Non-pigmented ciliary epithelial cell (primary cell): Measurements from ENCODE around the gene SSRP1.
"Not testable (repeated sequence)": the region's sequence is repeated elsewhere in the genome, so short reads cannot be mapped to it uniquely, and the experiment has no call there.

Source experiments
- DNase-seq: peaks from one replicate; pipeline ENCODE4 v3.0.0-alpha.2; 2010; ENCODE audit warnings: low read depth

Gene SSRP1, protein sequence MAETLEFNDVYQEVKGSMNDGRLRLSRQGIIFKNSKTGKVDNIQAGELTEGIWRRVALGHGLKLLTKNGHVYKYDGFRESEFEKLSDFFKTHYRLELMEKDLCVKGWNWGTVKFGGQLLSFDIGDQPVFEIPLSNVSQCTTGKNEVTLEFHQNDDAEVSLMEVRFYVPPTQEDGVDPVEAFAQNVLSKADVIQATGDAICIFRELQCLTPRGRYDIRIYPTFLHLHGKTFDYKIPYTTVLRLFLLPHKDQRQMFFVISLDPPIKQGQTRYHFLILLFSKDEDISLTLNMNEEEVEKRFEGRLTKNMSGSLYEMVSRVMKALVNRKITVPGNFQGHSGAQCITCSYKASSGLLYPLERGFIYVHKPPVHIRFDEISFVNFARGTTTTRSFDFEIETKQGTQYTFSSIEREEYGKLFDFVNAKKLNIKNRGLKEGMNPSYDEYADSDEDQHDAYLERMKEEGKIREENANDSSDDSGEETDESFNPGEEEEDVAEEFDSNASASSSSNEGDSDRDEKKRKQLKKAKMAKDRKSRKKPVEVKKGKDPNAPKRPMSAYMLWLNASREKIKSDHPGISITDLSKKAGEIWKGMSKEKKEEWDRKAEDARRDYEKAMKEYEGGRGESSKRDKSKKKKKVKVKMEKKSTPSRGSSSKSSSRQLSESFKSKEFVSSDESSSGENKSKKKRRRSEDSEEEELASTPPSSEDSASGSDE

DNA sequence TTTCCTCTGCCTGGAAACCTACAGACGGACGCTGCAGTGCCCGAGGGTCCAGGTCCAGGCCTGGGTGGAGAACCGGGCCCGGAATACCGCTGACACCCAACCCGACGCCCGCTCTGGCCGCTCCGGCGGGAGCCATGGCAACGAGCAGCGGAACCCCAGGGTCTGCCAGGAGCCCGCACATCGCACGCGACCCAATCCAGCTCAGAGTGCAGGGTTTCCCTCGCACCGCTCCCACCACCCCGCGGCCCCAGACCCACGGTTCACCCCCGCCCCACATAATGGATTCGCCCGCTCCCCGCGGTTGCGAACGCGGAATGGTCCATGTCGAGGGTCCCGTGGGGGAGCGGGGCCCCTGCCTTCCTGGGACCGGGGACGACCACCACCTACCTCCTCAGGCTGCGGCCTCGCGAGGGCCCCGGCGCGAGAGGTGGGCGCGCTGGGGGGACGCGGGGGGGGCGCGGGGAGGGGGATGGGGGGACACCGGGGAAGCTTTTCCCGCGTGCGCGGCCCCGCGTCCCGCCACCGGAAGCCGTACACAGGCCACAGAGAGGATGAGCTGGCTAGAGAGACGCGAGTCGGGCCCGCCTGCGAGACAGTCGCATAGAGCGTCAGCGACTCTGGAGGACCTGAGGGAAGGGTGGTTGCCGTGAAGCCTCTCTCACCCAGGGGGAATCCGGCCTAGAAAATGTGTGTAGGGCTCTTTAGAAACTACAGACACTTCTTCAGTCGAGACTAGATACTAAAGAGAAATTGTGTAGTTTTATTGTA is at the start of gene SSRP1:
Gene SSRP1 (minus strand): TSS at position 550 of the 768 bp plus-strand sequence. CDS start 771 bp downstream, outside the sequence.
- no peak for DNase-seq

DNA sequence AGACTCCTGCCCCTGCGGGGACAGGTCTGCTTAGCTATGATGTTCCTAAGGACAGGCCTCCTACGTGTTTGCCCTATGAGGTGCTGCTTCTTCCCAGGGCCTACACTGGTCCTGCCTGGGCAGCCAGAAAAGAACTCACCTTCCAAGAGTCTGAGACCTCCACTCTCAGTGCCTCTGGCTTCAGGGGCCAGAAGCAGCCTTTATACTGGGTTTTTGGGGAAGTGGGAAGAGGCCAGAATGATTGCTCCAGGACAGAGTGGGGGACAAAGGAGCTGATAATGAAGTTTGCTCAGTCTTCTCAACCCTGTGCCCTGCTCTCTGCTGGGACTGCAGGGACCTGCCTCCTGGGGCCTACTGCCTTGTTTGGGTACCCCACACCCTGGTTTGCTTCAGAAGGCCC is 45.3 kb upstream of the SSRP1 start, which contains the start of gene PRG3:
Gene PRG3 (minus strand): TSS at position 176 of the 400 bp plus-strand sequence. CDS start 442 bp downstream, outside the sequence.
- no peak for DNase-seq

DNA sequence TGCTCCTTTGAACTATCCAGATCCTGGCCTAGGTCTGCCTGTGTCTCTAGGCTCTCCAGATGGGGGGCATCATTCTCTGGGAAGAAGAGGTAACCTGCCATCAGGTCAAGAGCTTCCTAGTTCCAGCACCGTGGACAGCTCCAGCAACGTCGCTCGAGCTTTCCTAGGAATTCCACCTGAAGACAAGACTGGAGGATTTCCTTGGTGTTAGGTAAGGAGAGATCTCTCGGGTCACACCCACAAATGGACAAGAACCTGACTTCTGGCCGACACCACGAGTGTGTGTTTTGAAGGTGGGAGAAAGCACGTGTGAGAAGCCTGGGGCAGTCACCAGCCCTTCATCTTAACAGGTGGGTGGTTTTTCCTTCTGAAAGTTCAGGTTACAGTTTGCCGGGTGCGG is 44.0 kb upstream of the SSRP1 start:
- no peak for DNase-seq

DNA sequence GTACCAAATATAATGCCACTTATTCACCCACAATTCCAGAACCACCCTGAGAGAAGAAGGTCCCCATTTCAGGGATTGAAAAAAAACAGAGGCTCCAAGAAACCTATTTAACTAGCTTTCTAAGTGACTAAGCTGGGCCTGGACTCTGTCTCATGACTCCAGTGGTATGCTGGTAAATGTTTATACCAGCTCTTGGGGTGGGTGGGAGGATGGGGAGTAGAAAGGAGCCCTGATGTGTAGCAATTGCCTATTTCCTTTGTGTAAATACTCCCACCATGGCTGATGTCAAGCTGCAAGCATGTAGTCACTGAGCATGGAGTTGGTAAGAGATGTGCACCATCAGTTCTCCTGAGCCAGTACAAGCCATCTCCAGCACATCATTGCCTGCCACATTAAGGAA is 42.5 kb upstream of the SSRP1 start:
- no peak for DNase-seq

DNA sequence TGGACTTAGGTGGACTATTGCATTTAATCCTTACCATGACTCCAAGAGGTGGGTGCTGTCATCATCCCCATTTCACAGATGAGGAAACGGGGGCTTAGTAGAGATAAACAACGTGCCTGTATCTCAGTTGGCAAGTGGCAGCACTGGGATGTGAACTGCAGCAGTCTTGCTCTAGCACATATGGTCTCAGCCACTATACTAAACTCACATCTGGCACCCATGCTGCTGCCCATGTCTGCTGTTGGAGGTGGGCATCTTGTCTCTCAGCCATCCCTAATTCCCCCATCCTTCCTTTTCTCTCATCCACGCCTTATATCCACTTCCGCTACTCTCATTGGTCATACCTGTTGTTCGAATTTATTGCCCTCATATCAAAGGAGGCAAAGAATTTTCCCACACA is 41.4 kb upstream of the SSRP1 start:
- no peak for DNase-seq

DNA sequence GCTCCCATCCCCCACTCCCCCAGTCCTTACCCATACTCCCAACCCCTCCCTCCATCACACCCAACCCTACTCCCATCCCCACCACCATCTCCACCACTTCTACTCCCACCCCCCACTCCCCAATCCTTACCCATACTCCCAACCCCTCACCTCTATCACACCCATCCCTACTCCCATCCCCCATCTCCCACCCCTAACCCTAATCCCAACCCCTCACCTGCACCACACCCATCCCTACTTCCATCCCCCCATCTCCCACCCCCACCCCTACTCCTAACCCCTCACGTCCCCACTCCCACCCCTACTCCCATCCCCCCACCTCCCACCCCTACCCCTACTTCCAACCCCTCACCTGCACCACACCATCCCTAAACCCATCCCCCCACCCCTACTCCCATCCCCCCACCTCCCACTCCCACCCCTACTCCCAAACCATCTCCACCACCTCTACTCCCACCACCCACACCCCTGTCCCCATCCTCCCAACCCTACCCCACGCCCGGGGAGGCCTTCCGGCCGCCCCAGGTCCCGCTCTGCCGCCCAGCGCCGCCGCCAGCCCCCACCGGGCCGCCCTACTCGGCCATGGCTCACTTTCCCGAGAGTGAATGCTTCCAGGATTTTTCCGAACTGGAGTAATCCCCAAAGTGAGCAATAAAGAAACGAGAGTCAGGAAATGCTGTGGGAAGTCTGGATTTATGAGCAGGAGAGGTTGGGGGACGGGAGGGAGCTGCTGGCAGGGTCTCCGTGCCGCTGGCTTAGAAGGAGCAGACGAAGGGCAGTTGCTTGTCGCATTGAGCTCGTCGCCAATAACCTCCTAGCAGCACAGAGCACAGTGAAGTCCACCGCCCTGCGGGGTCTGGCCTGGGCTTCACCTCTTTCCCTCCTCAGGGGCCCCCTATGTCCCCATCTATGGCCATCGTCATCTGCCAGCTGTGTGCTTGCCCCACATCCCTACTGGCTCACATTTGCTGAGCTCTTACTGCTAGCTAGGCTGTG is 40.7 kb upstream of the SSRP1 start:
- no peak for DNase-seq

DNA sequence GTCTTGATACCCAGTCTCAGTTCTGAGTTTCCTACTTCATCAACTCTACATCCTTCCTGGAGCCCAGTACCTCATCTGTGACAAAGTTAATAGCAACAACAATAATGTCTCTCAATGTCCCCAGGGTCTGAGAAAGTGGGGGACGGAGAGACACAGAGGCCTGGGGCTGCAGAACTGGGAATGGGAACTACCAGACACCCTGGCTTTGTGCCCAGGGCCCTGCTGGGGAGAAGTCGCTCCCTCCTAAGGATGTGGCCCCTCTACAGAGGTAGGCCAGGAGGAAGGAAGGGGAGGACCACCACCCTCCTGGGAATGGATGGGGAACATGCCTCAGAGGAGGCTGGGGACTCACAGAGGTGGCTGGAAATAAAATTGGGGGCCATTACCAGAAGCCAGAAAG is 39.8 kb upstream of the SSRP1 start:
- DNase-seq: no peak

DNA sequence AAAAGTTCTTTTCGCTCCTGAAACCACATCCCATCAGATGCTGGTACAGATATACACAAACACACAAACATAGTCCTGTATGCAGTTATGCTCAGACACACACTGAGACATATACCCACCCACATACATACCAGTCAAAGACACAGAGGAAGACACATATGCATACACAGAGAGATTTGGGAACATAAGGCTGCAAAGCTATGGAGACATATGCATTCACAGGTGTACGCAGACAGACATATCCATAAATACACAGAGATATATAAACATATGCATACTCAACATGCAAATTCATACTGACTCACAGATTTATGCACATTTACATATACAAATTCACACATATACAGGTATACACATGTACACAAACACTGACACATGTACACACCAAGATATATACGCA is 39.3 kb upstream of the SSRP1 start:
- no peak for DNase-seq

DNA sequence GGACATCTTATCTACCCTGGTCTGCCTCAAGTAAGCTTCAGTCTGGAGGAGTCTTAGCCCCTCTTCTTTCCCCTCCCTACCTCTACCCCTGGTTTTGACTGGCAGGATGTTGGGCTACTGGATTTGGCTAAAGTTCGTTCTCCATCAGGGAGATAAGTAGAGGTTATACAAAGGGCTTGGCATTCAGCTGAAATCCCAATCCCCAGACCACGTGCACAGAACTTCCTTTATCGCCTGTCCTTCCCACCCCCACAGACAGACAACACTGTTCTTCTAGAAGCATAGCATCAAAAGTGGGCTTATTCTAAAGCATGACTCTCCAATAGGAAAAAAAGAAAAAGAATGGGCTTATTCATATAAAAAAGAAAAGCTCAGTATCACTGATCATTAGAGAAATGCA is 37.5 kb upstream of the SSRP1 start:
- DNase-seq: no peak

DNA sequence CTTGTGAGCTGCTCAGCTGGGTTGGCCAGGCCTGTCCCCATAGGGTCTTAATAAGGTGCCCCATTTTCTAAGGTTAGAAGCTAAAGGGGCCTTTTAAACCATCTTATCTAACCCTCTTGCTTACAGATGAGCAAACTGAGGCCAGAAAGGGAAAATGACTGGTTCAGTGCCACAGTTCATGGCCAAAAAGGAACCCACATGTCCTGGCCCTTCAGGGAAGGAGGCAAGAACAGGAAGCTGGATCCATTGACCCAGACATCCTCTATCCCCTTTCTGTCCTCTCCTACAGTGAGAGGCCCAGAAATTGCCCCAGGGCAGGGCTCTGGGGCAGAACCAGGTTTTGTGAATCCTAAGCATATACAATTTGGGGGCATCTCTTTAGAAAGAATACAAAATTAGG is 35.2 kb upstream of the SSRP1 start:
- no peak for DNase-seq

DNA sequence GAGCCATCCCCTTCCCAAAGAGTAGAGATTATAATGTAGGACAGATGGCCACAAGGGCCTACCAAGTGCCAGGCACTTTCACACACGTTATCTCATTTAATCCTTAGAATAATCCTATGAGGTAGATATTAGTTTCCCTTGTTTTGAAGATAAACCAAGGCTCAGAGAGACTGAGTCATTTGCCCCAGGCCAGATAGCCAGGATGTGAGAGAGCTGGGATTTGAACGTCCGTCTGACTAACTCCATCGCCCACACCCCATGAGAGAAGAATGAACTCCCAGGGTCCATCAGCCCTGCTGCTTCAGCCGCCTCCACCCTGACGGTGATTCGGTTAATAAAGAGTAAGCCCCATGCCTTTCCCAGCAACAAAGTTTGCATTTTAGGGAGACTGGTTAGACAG is 34.6 kb upstream of the SSRP1 start:
- DNase-seq: peak; percentile 45

DNA sequence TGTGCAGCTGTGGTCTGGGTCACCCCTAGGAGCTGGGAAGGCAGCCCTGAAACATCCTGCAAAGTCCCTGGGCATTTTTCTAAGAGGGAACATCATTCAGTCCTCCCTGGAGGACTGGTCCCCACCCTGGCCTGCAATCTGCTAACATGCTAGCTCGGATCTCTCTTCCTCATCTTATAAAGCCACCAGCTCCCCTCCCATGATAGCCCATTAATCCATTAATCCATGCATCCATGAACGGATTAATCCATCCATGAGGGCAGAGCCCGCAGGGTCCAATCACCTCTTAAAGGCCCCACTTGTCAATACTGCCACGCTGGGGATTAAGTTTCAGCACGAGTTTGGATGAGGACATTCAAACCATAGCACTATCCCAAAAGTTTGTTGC is 33.1 kb upstream of the SSRP1 start:
- DNase-seq: no peak

DNA sequence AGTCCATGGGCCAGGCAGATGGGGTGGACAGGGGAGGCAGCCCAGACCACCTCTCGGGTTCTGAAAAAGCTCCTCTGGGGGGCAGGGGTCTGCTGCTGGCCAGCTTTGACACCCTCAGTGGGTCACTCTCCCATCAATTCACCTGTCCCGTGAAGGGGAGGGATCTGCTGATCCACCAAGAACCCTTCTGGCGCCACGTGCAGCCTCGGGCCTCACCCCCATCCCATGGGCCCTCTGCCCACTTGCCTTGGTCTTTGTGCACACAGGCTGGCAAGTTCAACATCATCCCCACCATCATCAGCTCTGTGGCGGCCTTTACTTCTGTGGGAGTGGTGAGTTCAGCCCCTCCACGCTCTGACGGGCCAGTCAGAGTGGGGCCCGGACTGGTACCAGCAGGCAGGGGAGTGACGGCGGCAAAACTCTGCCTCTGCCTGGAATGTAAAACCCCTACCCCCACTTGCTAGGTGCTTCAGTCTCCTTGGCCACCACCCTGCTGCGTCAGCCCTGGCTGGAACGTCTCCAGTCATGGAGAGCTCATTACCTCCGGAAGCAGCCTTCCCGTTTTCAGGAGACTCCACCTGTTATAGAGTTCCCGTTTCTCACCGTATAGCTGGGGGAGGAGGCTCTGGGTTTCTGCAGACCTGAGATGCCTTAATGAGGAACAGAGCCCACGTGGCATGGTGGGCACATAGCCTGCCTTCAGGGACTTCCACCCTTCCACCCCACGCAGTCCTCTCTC is 32.6 kb upstream of the SSRP1 start:
- no peak for DNase-seq

DNA sequence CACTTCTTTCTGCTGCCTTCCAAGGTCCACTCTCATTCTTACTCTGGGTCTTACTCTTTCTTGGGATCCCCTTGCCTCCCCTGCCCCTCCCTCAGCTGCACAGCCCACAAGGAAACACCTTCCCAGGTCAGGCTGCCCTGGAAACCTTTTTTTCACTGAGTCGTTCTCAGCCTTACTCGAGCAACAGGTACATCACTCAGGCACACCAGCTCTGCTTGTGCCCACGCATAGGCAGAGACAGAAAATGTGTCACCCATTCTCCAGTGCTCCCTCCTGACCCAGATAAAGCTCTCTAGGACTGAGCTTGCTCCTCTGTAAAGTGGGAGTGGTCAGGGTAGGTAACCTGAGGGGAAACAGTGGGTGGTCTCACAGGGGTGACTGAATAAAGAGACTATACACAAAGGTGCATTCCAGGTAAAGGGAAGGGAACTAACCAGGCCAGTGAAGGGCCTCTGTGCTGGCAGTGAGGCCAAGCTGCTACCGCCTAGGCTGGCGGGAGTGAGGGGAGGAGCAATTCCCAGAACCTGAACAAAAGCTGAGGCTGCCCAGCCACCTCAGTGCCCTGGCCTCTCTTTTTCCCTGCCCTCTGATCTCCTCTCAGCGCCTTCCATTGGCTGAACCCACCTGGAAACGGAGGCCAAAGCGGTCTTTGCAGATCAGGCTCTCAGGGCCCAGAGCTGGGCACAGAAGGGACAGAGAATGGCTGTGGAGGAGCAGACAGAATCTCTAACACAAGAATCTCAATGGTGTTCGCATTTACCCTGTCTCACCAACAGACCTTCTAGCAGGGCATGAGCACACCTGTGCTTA is 29.4 kb upstream of the SSRP1 start:
- no peak for DNase-seq

DNA sequence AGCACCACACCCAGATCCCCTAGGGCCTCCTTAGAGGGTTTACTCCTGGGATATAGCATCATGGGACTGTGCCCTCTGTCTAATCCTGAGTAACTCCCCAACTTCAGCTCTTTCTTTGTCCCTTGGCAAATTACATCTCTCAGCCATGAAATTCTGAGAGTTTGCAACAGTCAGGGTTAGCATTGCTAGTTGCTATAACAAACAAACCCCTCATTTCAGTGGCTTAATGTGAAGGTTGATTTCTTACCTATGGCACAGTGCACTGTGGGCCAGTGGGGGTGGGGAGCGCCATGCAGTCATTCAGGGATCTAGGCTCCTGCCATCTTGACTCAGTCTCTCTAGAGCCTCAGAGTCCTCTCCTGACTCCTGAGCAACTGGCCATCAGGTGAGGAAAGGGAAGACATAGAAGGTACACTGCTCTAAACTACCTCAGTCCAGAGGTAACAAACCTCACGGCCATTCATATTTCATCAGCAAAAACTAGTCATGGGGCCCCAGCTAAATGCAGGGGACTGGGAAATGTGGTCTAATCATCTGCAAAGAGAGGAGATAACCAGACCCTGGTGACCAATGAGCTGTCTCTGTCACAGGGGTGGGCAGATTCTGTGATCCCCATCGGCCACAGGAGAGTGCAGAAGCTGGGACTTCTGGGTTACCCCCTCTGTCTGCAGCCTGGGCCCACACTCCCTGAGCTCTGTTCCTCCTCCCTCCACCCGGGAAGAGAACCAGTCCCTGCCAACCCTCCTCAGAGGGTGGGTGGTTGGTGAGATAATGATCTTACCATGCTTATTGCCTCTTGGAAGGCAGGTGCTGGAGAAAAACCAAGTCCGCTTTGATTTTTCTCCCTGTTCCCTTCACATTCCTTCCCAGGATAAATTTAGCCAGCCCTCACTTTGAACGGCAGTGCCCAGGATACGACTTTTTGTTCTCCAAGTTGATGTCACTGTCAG is 27.7 kb upstream of the SSRP1 start:
- DNase-seq: no peak

DNA sequence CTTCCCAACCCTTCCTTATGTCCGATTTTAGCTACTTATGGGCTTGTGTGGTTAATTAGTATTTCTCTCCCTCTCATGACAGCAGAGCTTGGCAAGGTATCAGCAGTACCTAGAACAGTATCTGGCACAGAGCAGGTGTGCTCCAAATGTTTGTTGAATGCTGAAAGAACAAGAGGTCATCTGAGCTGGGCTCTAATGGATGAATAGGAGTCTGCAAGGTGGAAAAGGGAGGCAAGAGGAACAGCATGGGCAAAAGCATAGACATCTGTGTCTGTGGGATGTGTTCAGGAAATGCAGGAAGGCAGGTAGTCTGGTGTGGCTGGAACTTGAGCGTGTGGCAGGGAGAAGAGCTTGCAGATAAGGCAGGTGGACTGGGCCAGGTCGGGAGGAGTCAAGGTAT is 26.2 kb upstream of the SSRP1 start:
- no peak for DNase-seq

DNA sequence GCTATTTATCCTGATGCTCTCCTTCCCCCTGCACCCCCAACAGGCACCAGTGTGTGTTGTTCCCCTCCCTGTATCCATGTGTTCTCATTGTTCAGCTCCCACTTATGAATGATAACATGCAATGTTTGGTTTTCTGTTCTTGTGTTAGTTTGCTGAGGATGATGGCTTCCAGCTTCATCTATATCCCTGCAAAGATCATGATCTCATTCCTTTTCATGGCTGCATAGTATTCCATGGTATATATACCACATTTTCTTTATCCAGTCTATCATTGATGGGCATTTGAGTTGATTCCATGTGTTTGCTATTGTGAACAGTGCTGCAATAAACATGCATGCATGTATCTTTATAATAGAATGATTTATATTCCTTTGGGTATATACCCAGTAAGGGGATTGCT is 25.7 kb upstream of the SSRP1 start:
- DNase-seq: not testable (repeated sequence)

DNA sequence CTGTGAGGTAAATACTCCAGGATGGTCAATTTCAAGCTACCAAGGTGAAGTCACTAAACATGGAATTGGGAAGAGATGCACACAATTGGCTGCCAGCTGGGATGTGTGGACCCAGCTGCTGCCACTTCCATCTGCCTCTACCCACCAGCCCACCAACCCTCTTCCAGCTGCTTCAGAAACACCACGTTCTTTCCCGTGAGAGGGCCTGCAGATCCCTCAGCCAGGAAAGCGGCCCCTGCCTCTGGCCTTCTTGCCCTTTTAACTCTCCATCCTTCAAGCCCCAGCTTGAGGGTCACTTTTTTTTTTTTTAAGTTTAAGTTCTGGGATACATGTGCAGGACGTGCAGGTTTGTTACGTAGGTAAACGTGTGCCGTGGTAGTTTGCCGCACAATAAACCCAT is 25.3 kb upstream of the SSRP1 start:
- no peak for DNase-seq
